ENCODE data around the gene RNF186.

The RNF186 gene

DNA sequence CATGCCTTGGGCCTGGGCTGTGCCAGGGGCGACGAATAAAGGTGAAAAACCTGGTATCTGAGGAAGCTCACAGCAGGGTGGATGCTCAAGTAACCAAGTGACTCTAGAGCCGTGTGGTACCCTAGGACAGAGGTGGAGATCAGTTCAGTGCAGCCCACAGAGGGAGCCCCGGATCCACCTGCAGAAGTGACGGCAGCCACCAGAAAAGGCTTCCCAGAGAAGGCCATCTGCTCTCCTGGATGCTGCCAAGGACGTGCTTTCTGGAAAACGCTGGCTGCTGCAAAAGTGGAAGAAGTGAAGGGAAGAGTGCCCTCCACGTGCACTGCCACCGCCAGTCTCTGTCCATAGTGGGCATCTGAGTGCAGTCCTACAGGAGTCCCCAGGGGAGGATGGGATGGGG lies 43.0 kb downstream of the RNF186 start:
- H3K4me3 ChIP-seq (ENCODE audit: low read length) = no peak overlapping the region
- no peak for DNase-seq (ENCODE audit: low read depth)
- TF ChIP-seq, protein P1, sequence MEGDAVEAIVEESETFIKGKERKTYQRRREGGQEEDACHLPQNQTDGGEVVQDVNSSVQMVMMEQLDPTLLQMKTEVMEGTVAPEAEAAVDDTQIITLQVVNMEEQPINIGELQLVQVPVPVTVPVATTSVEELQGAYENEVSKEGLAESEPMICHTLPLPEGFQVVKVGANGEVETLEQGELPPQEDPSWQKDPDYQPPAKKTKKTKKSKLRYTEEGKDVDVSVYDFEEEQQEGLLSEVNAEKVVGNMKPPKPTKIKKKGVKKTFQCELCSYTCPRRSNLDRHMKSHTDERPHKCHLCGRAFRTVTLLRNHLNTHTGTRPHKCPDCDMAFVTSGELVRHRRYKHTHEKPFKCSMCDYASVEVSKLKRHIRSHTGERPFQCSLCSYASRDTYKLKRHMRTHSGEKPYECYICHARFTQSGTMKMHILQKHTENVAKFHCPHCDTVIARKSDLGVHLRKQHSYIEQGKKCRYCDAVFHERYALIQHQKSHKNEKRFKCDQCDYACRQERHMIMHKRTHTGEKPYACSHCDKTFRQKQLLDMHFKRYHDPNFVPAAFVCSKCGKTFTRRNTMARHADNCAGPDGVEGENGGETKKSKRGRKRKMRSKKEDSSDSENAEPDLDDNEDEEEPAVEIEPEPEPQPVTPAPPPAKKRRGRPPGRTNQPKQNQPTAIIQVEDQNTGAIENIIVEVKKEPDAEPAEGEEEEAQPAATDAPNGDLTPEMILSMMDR (conservative IDR thresholded peaks at IDR 0.05; ENCODE audit: low read depth, low read length) = no peak

DNA sequence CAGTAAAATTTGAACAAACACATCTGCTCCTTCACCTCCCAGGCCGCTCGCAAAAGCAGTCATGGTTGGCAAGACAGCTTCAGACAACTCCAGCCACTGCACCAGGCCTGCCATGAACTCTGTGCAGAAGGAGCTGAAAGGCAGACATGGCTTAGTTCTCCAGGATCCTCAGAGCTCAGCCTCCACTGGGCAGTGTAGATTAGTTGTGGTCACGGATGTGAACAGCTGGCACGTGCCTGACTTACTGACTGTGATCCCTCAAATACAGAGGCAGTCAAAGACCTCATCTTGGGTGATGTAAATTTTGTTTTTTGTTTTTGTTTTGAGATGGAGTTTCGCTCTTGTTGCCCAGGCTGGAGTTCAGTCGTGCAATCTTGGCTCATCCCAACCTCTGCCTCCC lies 43.7 kb downstream of the RNF186 start:
- DNase-seq (ENCODE audit: low read depth) = no peak
- TF ChIP-seq, protein P1 (conservative IDR thresholded peaks at IDR 0.05; ENCODE audit: low read depth, low read length) = no peak
- no peak overlapping the region for H3K4me3 ChIP-seq (ENCODE audit: low read length)

GRCh38 chr1:19770436-19771190 lies 44.5 kb downstream of the RNF186 start:
- no peak overlapping the region for H3K4me3 ChIP-seq (ENCODE audit: low read length)
- no peak for DNase-seq (ENCODE audit: low read depth)
- TF ChIP-seq, protein P1 (conservative IDR thresholded peaks at IDR 0.05; ENCODE audit: low read depth, low read length) = no peak

DNA sequence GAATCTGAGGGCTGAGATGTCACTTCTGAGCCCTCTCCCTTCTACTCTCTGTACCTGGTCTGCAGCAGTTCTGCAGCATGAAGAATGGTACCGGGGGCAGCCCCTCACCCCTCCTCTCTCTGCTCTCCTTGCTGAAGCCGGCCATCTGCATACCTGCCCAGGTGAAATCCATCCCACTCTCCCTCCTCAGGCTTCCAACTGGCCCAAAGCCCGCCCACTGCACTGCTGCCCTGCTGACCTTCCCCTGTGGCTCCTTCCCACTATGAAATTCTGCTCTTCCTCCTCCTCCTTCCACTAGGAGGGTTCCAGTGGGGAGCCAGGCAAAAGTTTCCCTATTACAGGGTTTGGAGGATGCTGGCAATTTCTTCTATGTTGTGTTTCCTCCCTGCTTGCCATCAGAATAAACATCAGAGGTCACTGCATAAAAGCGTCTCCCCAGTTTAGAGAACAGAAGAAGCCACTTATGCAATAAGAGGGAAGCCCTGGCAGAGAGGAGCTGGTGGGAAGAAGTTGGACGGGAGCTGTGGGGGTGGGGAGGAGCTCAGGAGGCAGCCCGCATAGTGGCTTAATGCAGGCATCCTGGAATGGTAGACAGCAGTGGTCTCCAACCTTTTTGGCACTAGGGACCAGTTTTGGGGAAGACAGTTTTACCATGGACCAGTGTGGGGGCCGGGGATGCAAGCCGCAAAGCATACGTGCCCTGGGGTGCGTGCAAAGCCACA lies 45.7 kb downstream of the RNF186 start:
- TF ChIP-seq, protein P1 (conservative IDR thresholded peaks at IDR 0.05; ENCODE audit: low read depth, low read length) = no peak
- no peak overlapping the region for H3K4me3 ChIP-seq (ENCODE audit: low read length)
- DNase-seq (ENCODE audit: low read depth) = no peak

DNA sequence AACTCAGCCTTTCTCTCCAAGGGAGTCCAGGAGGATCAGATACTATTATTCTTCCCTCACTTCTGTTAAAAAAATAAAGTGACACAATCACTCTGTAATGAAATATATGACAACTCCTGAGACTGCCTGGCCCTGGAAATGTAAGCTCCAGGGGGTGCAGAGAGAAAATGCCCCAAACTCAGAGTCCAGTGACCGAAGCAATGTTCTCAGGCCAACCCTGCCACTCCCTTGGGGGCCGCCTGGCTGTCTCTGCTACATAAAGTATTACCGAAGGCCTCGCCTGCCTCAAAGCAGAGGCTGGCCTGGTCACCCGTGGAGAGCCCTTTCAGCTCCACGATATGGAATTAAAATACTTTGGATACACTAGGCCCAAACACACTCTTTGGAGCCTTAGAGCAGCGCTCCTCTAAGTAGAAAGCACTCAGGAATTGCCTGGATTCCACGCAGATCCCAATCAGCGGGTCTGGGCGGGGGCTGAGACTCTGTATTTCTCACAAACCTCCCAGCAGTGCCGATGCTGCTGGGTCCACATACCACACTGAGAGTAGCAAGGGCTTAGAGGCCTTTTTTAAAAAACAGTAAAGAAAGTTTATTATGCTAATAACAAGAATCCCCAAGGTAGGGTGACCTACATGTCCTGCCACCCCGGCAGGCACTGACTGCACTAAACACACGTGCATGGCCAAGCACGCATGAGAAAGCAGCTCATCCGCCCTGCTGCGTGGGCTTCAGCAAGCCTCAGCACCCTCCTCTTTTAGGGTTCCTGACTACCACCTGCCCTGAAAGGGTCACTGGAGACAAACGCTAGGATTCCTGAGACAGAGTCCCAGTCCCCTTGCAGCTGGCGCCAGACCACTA lies 46.5 kb downstream of the RNF186 start:
- no peak for DNase-seq (ENCODE audit: low read depth)
- TF ChIP-seq, protein P1 (conservative IDR thresholded peaks at IDR 0.05; ENCODE audit: low read depth, low read length) = no peak

DNA sequence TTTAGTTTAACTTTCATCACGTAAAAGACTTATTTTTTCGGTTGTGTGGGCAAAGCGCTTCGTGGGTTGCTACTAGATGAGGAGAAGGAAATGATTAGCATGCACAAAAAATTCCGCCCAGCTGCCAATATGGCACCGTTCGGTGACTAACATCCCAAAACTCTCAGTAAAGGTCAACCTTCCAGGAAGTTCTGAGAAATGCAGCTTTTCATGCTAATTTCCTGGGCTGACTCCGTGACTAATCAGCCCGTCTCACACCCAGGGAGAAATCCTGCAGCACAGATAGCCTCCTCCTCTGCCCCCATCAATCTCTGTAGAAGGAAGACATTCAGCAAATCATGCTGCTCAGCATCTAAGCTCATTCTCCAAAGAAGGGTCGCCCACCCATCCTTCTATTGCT lies 49.5 kb downstream of the RNF186 start:
- TF ChIP-seq, protein P1 (conservative IDR thresholded peaks at IDR 0.05; ENCODE audit: low read depth, low read length) = no peak
- DNase-seq (ENCODE audit: low read depth) = peak; percentile 69
- no peak overlapping the region for H3K4me3 ChIP-seq (ENCODE audit: low read length)

More for the DNA sequence above, 46.5 kb downstream of the RNF186 start:
- H3K4me3 ChIP-seq (ENCODE audit: low read length) = no peak overlapping the region

Measured in retinal pigment epithelial cell (primary cell).